ENCODE measurements around the gene GRAP2. TPM values are rescaled to one million over a fixed set of nuclear protein-coding genes. Genes with fewer than 3 reads are reported as not detected.

GRAP2 gene
- polyA plus RNA-seq, 3 donors, result 0.05 to 4.2 (median 0.97) TPM

DNA sequence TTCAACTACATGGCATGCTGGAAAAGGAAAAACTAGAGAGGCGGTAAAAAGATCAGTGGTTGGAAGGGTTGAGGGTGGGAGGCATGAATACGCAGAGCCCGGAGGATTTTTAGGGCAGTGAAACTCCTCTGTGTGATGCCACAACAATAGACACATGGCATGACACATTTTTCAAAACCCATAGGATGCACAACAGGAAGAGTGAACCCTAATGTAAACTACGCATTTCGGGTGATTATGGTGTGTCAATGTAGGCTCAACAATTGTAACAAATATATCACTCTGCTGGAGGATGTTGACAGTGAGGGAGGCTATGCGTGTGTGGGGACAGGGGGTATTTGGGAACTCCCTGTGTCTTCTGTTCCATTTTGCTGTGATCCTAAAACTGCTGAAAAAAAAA, 78.2 kb downstream of the GRAP2 start:
- intact Hi-C loops (cut with micrococcal nuclease), result no loop called here
- no peaks in the 10 kb centered on the region for H3K36me3 Mint-ChIP-seq
- no peak overlapping the region for H3K4me2 ChIP-seq (replicated peaks; ENCODE audit: extremely low read depth, low read length, poor library complexity, severe bottlenecking)
- no peak overlapping the region for H3K27ac ChIP-seq (ENCODE audit: low read depth in 1 of 2, low read length in 2 of 2)
- TF ChIP-seq CTCF (IDR thresholded peaks at IDR 0.05), result no peak
- no peak overlapping the region for H3K9ac ChIP-seq (ENCODE audit: insufficient read depth, low read length, poor library complexity, severe bottlenecking)
- H3K27me3 ChIP-seq (ENCODE audit: control insufficient read depth in 2 of 2, insufficient read depth in 2 of 2, low read length in 2 of 2), result peaks cover 19 to 33% of the 10 kb centered on the region in 2 donors
- H3K4me1 ChIP-seq (ENCODE audit: control insufficient read depth in 1 of 2, insufficient read depth in 2 of 2, low read length in 2 of 2), result no peaks in the 10 kb centered on the region
- H4K20me1 ChIP-seq (ENCODE audit: insufficient read depth, low read length), result no peaks in the 10 kb centered on the region
- no peaks in the 10 kb centered on the region for H3K4me1 Mint-ChIP-seq
- no peak overlapping the region for H2AFZ ChIP-seq (ENCODE audit: insufficient read depth, low read depth, low read length, poor library complexity, severe bottlenecking)
- no peak overlapping the region for H3K27ac Mint-ChIP-seq
- DNase-seq, result no peak
- peaks cover 39 to 57% (median 50%) of the 10 kb centered on the region in 3 donors for H3K27me3 Mint-ChIP-seq (ENCODE audit: low read depth in 3 of 3)
- H3K9me3 Mint-ChIP-seq, result peaks cover 0 to 4% (median 0%) of the 10 kb centered on the region in 7 donors
- H3K4me3 ChIP-seq (replicated peaks in 1 of 3; ENCODE audit: low read depth in 2 of 3, low read length in 3 of 3), result no peak overlapping the region
- WGBS (ENCODE audit: insufficient coverage), result no CpG with 5 or more reads among the region's 6 CpGs
- no peaks in the 10 kb centered on the region for H3K79me2 ChIP-seq (ENCODE audit: insufficient read depth, low read length)
- H3K36me3 ChIP-seq (replicated peaks in 1 of 2; ENCODE audit: control insufficient read depth in 1 of 2, insufficient read depth in 2 of 2, low read length in 2 of 2), result no peaks in the 10 kb centered on the region
- H3K9me3 ChIP-seq (replicated peaks in 1 of 2; ENCODE audit: control insufficient read depth in 1 of 2, insufficient read depth in 1 of 2, low read length in 2 of 2), result no peaks in the 10 kb centered on the region
- peak overlapping the region in 1 of 2 donors; percentile 1 for H3K4me3 Mint-ChIP-seq

DNA sequence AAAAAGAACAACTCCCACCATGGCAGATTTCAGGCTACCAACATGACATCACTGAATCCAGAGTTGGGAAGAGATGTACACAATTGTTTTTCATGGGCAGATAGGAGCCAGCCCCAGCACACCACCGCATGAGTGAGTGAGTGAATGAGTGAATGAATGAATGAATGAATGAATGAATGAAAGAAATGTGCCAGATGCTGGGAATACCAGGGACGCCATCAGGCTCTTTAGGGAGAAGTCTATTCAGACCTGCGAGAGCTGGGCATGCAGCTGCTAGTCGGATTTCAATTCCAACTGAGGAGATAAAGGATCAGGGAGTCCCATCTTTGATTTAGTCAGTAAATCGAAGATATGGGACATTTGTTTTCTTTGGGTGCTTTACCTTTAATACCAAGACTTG, 78.6 kb downstream of the GRAP2 start:
- Histone ChIP-seq H3K36me3 (replicated peaks in 1 of 2; ENCODE audit: control insufficient read depth in 1 of 2, insufficient read depth in 2 of 2, low read length in 2 of 2) (no peaks in the 10 kb centered on the region), H2AFZ (ENCODE audit: insufficient read depth, low read depth, low read length, poor library complexity, severe bottlenecking) (no peak overlapping the region), H3K4me1 (ENCODE audit: control insufficient read depth in 1 of 2, insufficient read depth in 2 of 2, low read length in 2 of 2) (no peaks in the 10 kb centered on the region), H3K27me3 (ENCODE audit: control insufficient read depth in 2 of 2, insufficient read depth in 2 of 2, low read length in 2 of 2) (peaks cover 19 to 32% of the 10 kb centered on the region in 2 donors), H3K4me2 (replicated peaks; ENCODE audit: extremely low read depth, low read length, poor library complexity, severe bottlenecking) (no peak overlapping the region), H4K20me1 (ENCODE audit: insufficient read depth, low read length) (no peaks in the 10 kb centered on the region), H3K9me3 (replicated peaks in 1 of 2; ENCODE audit: control insufficient read depth in 1 of 2, insufficient read depth in 1 of 2, low read length in 2 of 2) (no peaks in the 10 kb centered on the region), H3K79me2 (ENCODE audit: insufficient read depth, low read length) (no peaks in the 10 kb centered on the region), H3K4me3 (replicated peaks in 1 of 3; ENCODE audit: low read depth in 2 of 3, low read length in 3 of 3) (no peak overlapping the region), H3K27ac (ENCODE audit: low read depth in 1 of 2, low read length in 2 of 2) (no peak overlapping the region), H3K9ac (ENCODE audit: insufficient read depth, low read length, poor library complexity, severe bottlenecking) (no peak overlapping the region)
- Mint-ChIP-seq H3K36me3 (no peaks in the 10 kb centered on the region), H3K4me1 (no peaks in the 10 kb centered on the region), H3K4me3 (peak overlapping the region in 1 of 2 donors; percentile 1), H3K27ac (no peak overlapping the region), H3K9me3 (peaks cover 0 to 4% (median 0%) of the 10 kb centered on the region in 7 donors), H3K27me3 (ENCODE audit: low read depth in 3 of 3) (peaks cover 39 to 56% (median 53%) of the 10 kb centered on the region in 3 donors)
- WGBS (ENCODE audit: insufficient coverage), result 96% methylated on average over 4 of the region's 5 CpGs
- no peak for DNase-seq
- intact Hi-C loops (cut with micrococcal nuclease), result no loop called here
- TF ChIP-seq CTCF (IDR thresholded peaks at IDR 0.05), result no peak

All from CD14-positive monocyte (primary cell).